ENCODE results near the gene CLASRP. TPM values are rescaled to one million over a fixed set of nuclear protein-coding genes. Genes with fewer than 3 reads are reported as not detected.

The CLASRP gene
- polyA plus RNA-seq, 1 donor (not counting 4 experiments of a cell fraction or from before 2014, with no cell fraction given): 21.4 TPM

GRCh38 chr19:45059258-45059965, 20.6 kb downstream of the CLASRP start:
- peaks cover 48 to 49% of the 10 kb centered on the region in 2 experiments for H3K36me3 ChIP-seq (ENCODE audit: control insufficient read depth in 2 of 2, extremely low read depth in 1 of 2, insufficient read depth in 2 of 2, low read length in 2 of 2)
- no peak overlapping the region for H3K4me2 ChIP-seq (ENCODE audit: control insufficient read depth, extremely low read depth, insufficient read depth, low read depth, low read length)
- H3K9me3 ChIP-seq (ENCODE audit: control insufficient read depth, low read depth, low read length): no peaks in the 10 kb centered on the region
- peaks cover 11% of the 10 kb centered on the region for H4K20me1 ChIP-seq (ENCODE audit: control insufficient read depth, extremely low read depth, insufficient read depth, low read length)
- no peak overlapping the region for H3K9ac ChIP-seq (ENCODE audit: control insufficient read depth, extremely low read depth, insufficient read depth, low read length)
- H2AFZ ChIP-seq (ENCODE audit: control insufficient read depth, low read length): no peak overlapping the region
- TF ChIP-seq EZH2 (IDR thresholded peaks at IDR 0.05; ENCODE audit: low read length) (no peak), CTCF (optimal IDR thresholded peaks at IDR 0.05 in 1 of 3, IDR thresholded peaks at IDR 0.05 in 1 of 3, conservative IDR thresholded peaks at IDR 0.05 in 1 of 3; ENCODE audit: extremely low read depth in 1 of 3, insufficient read depth in 2 of 3, low read length in 3 of 3) (peak; percentile 90 to 96 (median 93))
- dilution Hi-C loops (cut with MboI; ENCODE audit: extremely low pct_ligation_motif_present, low sequenced_read_pairs): no loop called here
- H3K9me1 ChIP-seq (ENCODE audit: control insufficient read depth, extremely low read depth, insufficient read depth, low read length): no peaks in the 10 kb centered on the region
- H3K4me3 ChIP-seq (ENCODE audit: control insufficient read depth in 2 of 3, extremely low read depth in 1 of 3, insufficient read depth in 2 of 3, low read depth in 1 of 3, low read length in 3 of 3): no peak overlapping the region
- H3K79me2 ChIP-seq (ENCODE audit: control insufficient read depth, insufficient read depth, low read length): no peaks in the 10 kb centered on the region
- peak; percentile 85 for FAIRE-seq
- no peak for DNase-seq (ENCODE audit: low read depth, low spot score)
- no peak overlapping the region for H3K27ac ChIP-seq (ENCODE audit: control insufficient read depth, insufficient read depth, low read length)
- H3K4me1 ChIP-seq (ENCODE audit: control insufficient read depth, extremely low read depth, insufficient read depth, low read length): no peaks in the 10 kb centered on the region
- H3K27me3 ChIP-seq (ENCODE audit: control insufficient read depth, extremely low read depth, insufficient read depth, low read length): no peaks in the 10 kb centered on the region

GRCh38 chr19:45061965-45062364, 23.1 kb downstream of the CLASRP start:
- H3K9me1 ChIP-seq (ENCODE audit: control insufficient read depth, extremely low read depth, insufficient read depth, low read length): no peaks in the 10 kb centered on the region
- H3K4me1 ChIP-seq (ENCODE audit: control insufficient read depth, extremely low read depth, insufficient read depth, low read length): no peaks in the 10 kb centered on the region
- H3K79me2 ChIP-seq (ENCODE audit: control insufficient read depth, insufficient read depth, low read length): peaks cover 2% of the 10 kb centered on the region
- H2AFZ ChIP-seq (ENCODE audit: control insufficient read depth, low read length): no peak overlapping the region
- H3K27me3 ChIP-seq (ENCODE audit: control insufficient read depth, extremely low read depth, insufficient read depth, low read length): no peaks in the 10 kb centered on the region
- FAIRE-seq (no peak), DNase-seq (ENCODE audit: low read depth, low spot score) (no peak)
- H3K9ac ChIP-seq (ENCODE audit: control insufficient read depth, extremely low read depth, insufficient read depth, low read length): no peak overlapping the region
- peaks cover 11% of the 10 kb centered on the region for H4K20me1 ChIP-seq (ENCODE audit: control insufficient read depth, extremely low read depth, insufficient read depth, low read length)
- H3K4me3 ChIP-seq (ENCODE audit: control insufficient read depth in 2 of 3, extremely low read depth in 1 of 3, insufficient read depth in 2 of 3, low read depth in 1 of 3, low read length in 3 of 3): no peak overlapping the region
- H3K27ac ChIP-seq (ENCODE audit: control insufficient read depth, insufficient read depth, low read length): no peak overlapping the region
- dilution Hi-C loops (cut with MboI; ENCODE audit: extremely low pct_ligation_motif_present, low sequenced_read_pairs): no loop called here
- H3K36me3 ChIP-seq (ENCODE audit: control insufficient read depth in 2 of 2, extremely low read depth in 1 of 2, insufficient read depth in 2 of 2, low read length in 2 of 2): peaks cover 48 to 49% of the 10 kb centered on the region in 2 experiments
- TF ChIP-seq CTCF (optimal IDR thresholded peaks at IDR 0.05 in 1 of 3, IDR thresholded peaks at IDR 0.05 in 1 of 3, conservative IDR thresholded peaks at IDR 0.05 in 1 of 3; ENCODE audit: extremely low read depth in 1 of 3, insufficient read depth in 2 of 3, low read length in 3 of 3) (no peak), EZH2 (IDR thresholded peaks at IDR 0.05; ENCODE audit: low read length) (no peak)
- H3K9me3 ChIP-seq (ENCODE audit: control insufficient read depth, low read depth, low read length): no peaks in the 10 kb centered on the region
- no peak overlapping the region for H3K4me2 ChIP-seq (ENCODE audit: control insufficient read depth, extremely low read depth, insufficient read depth, low read depth, low read length)
